ENCODE results near the gene EED.
"Not testable (repeated sequence)": the region's sequence is repeated elsewhere in the genome, so short reads cannot be mapped to it uniquely, and the experiment has no call there.

EED gene

GRCh38 chr11:86292912-86293616 is 48.5 kb downstream of the EED start:
- no peak for DNase-seq

GRCh38 chr11:86294026-86294425 is 49.5 kb downstream of the EED start:
- no peak for DNase-seq

- DNase-seq = no peak
These were observed 57.2 kb downstream of the EED start for GRCh38 chr11:86301742-86302091.

GRCh38 chr11:86302092-86302793 is 57.7 kb downstream of the EED start, which contains the start of gene HIKESHI:
Gene HIKESHI, plus strand, starts transcription at chr11:86302240. Its CDS starts 209 bp downstream, at chr11:86302449.
- DNase-seq = peak; percentile 88

GRCh38 chr11:86303257-86303656 is 58.7 kb downstream of the EED start:
- no peak for DNase-seq

GRCh38 chr11:86308710-86309109 is 64.2 kb downstream of the EED start:
- not testable (repeated sequence) for DNase-seq

- no peak for DNase-seq
These were observed 69.2 kb downstream of the EED start for GRCh38 chr11:86313793-86314192.

GRCh38 chr11:86314636-86315035 is 70.1 kb downstream of the EED start:
- DNase-seq = no peak
